ENCODE data around the gene IFT88.
A peak's percentile ranks its signal among the peaks of the same experiment; 100 is the strongest.

The IFT88 gene, protein sequence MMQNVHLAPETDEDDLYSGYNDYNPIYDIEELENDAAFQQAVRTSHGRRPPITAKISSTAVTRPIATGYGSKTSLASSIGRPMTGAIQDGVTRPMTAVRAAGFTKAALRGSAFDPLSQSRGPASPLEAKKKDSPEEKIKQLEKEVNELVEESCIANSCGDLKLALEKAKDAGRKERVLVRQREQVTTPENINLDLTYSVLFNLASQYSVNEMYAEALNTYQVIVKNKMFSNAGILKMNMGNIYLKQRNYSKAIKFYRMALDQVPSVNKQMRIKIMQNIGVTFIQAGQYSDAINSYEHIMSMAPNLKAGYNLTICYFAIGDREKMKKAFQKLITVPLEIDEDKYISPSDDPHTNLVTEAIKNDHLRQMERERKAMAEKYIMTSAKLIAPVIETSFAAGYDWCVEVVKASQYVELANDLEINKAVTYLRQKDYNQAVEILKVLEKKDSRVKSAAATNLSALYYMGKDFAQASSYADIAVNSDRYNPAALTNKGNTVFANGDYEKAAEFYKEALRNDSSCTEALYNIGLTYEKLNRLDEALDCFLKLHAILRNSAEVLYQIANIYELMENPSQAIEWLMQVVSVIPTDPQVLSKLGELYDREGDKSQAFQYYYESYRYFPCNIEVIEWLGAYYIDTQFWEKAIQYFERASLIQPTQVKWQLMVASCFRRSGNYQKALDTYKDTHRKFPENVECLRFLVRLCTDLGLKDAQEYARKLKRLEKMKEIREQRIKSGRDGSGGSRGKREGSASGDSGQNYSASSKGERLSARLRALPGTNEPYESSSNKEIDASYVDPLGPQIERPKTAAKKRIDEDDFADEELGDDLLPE

DNA sequence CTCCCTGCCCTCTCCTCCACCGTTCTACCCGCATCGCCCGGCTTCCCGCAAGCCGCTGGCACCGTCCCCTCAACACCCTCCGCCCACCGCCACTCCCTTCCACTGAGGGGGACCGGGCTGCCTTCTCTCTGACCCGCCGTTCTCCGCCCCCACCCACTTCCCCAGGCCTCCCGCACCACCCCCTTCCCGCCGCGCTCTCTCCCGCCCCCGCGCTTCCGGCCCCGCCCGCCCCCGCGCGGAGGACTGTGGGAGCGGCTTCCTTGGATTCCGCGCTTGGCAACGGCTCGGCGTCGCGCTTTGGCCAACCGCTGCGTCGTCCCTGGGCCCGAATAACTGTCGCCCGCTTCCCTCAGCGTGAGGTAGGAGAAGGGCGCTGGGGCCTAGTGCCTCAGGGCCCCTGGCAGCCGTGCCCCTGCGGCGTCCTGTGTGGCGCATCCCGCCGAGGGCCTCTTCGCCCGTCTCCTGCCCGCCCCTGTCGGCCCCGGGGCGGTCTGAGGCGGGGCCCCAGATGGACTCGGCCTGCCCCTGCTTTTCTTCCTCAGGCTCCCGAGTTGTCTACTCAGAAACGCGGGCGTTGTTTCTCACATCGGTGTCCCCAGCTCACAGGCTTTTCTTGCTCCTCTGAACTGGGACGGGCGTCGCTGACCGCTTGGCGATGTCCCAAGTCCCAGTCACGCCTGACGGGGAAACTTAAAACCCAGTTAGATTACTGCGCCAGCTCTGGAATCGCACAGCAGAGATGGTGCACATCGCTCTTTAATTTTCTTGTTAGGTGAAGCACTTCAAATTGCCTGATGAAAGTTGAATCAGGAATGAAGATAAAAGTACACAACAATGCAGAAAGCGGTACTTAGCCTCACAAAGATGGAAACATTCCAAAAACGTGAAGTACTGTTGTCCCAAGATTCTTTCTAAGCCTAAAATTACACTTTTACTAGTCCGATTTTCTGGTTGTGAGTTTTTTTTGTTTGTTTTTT, at the start of gene IFT88:
TSS of gene IFT88 (plus strand) at position 260 of the 977 bp plus-strand sequence. CDS start 7,229 bp downstream, outside the sequence.
- peak; percentile 38 to 77 (median 65) for DNase-seq (ENCODE audit: low read depth in 4 of 4, low spot score in 1 of 4)

DNA sequence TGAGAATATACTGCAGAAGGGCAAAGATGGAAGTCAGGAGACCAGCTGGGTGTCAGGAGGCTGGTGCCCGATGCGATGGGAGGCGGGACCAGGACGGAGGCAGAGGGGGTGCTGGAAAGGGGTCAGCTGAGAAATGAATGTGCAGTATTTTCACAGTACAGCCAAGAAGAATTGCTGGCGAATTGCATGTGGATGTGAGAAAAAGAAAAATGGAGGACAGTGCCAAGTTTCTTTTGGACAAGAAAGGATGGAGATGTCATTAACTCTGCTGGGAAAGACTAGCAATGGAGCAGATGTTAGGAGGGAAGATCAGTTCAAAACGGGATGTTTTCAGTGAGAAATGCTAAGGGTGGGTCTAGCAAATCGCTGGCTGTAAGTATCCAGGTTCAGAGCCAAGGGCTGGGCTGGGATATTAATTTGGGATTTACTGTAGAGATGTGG, 48.3 kb upstream of the IFT88 start:
- no peak for DNase-seq (ENCODE audit: low read depth in 4 of 4, low spot score in 1 of 4)

DNA sequence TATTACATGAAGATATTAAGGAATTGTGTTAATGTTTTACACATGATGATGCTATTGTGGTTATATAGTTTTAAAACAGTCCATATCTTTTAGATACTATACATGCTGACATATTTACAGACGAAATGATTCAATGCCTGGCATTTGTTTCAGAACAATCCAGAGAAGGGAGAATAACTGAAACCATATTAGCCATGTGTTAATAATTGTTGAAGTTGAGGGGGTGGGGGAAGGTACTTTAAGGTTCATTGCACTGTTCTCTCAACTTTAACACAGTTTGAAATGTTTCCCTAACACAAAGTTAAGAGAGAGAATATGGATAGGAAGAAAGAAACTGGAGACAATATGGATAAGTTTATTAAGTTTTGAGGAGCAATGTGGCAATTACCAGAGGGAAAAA, 47.1 kb upstream of the IFT88 start:
- DNase-seq (ENCODE audit: low read depth in 4 of 4, low spot score in 1 of 4), result no peak

DNA sequence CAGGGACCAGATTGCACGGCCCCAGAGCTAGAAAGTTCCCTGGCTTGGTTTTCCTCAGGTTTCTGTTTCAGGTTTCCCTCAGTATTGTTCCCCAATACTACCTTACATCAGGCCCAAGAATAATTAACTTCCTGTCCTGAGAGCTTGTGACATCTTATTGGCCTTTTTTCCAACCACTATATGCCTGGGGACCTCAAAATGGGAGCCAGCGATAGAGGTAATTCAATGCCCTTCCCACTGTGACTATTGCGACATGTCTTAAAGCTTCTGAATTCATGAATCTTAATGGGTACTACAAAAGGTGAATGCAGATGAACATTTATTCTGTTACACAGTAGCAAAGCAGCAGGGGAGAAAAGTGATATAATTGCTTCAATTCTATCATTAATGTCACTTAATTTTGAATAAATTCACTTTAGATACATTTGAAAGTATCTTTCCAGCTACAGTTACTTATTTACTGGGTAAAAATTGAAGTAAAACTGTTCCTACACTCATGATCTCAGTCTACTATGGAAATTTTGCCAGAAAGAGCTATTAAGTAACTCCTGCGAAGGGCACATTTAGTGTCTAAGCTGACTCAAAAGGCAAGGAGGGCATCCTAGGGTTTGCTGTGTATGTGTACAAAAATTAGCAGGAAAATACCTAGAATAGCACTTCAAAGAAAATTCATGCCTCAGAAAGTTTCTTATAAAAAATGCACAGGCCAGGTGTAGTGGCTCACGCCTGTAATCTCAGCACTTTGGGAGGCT, 45.4 kb upstream of the IFT88 start:
- no peak for DNase-seq (ENCODE audit: low read depth in 4 of 4, low spot score in 1 of 4)

DNA sequence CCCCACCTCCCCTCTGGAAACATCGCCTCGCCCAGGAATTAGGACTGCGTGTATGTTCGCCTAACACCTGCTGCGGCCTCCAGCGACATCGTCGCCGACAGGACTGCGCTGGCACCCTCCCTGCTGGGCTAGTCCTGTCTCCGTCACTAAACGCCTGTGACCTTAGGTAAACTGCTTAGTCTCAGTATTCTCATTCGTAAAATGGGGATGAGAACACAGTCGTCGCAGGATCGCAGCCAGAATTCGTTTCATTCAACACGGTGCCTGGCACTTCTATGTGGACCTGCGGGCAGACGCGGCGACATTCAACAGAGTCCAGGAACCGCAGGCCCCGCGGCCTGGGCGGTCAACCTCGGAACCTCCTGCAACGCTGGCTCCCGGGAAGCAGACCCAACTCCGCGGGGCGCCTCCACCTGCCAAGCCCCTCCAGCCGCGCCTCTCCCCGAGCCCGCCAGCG, 41.8 kb upstream of the IFT88 start:
- DNase-seq (ENCODE audit: low read depth in 4 of 4, low spot score in 1 of 4), result peak in 2 of 4 experiments; percentile 1 to 13

DNA sequence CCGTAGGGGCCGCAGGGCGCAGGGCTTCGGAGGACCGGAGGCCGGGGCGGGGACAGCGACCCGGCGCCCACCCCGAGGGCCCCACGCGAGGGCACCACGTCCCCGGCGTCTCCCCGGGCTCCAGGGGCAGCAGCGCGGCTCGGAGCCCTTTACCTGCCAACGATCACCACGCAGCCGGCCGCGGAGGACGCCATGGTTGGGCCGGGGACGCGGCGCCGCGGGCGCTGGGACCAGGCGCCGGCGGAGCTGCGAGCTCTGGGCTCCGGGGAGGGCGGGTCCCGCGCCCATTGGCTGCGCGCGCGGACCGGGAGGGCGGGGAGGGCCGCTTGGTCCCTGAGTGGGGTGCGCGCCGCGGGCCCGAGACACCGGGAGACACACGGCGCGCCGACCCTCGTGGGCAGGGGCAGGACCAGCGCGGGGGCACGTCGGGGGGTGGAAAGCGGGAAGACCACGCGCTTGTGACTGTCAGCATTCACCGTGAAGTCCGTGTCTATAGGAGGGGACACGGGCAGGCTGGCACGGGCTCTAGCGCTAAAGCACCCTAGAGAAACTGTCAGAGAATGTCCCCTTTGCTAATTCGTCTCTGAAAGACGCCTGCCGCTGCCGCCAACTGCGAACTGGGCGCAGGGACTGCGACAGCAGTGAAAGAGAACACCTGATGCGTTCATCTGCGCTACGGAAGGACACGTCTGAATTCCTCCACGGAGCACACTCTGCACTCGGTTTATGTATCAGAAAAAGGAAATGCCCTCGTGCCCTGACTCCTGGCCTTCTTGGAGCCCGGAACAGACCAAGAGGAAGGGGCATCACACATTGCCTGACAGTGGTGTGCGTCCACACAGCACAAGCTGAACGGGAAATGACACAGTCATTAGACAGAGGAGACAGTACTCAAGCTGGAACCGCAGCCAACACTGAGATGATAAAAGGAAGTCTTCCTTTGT, 41.1 kb upstream of the IFT88 start, which contains the start of gene CRYL1:
TSS of gene CRYL1 (minus strand) at position 257 of the 944 bp plus-strand sequence. CDS start at position 194, 63 bp downstream.
- DNase-seq (ENCODE audit: low read depth in 4 of 4, low spot score in 1 of 4), result peak; percentile 33 to 59 (median 46)

DNA sequence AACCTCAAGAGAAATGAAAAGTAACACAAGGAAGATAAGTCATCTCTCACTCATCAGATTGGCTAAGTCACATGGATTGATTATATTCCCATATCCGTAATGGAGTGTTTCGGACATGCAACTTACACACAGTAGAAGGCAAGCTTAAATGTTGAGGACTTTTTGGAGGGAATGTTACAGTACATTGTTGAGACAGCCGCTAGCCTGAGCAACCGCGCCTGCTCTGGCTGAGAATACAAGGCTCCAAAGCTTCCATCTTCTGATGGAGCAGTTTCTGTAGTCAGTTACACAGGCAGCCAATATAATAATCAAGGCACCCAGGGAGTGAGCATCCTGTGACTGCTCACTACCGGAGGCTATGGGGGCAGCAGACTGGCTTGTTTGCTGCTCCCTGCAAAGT, 40.3 kb upstream of the IFT88 start:
- no peak for DNase-seq (ENCODE audit: low read depth in 4 of 4, low spot score in 1 of 4)

DNA sequence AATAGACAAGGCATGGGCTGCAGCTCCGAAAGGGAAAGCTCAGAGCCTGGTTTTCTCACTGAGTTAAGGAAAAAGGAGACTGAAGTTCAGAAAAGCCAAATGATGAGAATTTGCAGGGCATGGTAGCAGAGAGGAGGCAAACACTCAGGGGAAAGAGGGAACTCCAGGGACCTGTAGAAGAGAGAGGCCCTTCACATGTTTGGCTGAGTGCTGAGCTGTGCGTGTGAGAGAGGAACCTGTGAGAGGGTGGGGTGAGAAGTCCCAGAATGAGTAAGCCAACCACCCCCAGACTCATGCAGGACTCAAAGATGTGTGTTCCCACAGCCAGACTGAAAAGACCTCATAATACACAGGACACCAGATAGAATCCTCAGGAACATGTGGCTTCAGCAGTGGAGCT, 38.5 kb upstream of the IFT88 start:
- no peak for DNase-seq (ENCODE audit: low read depth in 4 of 4, low spot score in 1 of 4)

DNA sequence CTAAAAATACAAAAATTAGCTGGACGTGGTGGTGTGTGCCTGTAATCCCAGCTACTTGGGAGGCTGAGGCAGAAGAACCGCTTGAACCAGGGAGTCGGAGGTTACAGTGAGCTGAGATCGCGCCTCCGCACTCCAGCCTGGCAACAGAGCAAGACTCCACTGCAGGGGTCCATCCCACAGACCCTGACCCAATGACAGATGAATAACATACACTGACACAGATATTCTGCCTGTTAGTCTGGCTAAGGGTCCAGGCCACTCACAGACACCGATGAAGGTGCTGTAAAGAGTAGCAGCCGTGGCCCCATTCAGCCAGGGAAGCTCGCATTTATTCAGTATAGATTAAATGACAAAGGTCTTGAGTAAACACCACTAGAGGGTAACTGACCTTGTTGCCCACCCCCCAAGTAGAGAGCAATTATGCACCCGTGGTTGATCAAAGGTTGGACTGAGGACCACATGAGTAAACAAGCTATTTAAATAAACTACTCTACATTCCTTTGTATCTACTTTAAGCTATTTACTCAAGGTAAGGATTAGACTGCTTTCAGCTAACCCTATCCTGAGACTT, 32.8 kb upstream of the IFT88 start:
- no peak for DNase-seq (ENCODE audit: low read depth in 4 of 4, low spot score in 1 of 4)

DNA sequence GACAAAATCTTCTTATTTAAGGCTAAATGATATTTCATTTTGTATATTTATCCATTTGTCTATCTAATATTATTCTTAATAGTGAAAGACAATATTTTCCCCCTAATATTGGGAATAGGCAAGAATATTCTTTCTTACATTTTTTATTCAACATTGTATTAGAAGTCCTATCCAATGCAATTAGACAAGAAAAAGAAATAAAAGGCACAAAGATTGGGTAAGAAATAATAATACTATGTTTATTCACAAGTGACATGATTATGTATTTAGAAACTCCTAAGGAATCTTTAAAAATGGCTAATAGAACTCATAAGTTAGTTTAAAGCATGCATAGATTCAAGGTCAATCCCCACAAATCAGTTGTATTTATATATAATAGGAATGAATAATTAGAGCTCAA, 30.0 kb upstream of the IFT88 start:
- no peak for DNase-seq (ENCODE audit: low read depth in 4 of 4, low spot score in 1 of 4)

DNA sequence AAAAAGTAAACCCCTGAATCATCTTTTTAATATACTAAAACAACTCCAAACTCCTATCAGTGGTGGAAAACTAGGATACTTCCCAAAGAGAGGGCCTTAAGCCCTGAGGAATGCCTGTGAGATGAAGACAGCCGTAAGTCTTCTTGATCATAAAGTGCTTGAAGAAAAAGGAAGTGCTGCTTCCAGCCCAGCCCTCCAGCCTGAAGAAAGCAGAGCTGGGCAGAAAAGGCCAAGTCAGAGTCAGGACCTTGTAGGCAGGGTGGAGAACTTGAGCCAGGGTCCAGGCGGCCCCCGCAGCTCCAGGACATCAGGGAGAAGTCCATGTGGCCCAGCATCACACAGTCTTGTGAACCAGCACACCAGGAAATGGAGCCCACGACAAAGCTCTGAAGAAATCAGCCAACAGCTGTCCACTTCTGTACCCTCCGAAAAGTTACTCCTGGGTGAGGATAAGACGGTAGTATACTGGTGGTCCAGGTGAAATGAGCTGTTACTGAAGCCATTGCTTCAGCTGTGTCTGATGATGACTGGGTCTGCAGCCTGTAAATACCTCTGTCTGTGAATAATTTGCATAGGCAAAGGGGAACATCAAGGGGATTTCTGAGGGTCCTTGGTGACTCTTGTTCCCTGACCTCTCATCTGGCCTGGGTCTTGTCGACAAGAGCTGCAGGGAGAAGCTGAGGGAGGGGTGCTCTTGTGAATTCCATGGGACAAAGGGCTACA, 22.6 kb upstream of the IFT88 start:
- DNase-seq (ENCODE audit: low read depth in 4 of 4, low spot score in 1 of 4), result no peak

DNA sequence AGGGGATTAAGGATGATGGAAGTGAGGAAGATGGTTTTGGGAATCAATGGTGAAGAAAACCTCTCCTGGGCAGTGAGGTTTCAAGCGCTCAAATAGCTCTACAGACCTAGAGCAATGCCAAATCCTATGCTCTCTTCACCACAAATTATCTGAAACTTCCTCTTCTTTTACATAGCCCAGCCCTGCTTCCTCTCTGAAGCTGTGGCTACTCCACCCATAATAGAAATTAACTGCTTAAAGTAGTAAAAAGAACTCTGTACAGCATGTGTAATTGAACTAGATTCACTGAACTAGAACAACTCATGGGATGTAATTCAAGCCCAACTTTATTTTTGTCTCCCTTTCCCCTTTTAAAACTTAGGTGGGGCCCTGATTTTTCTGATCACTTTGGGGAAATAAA, 20.4 kb upstream of the IFT88 start:
- no peak for DNase-seq (ENCODE audit: low read depth in 4 of 4, low spot score in 1 of 4)

DNA sequence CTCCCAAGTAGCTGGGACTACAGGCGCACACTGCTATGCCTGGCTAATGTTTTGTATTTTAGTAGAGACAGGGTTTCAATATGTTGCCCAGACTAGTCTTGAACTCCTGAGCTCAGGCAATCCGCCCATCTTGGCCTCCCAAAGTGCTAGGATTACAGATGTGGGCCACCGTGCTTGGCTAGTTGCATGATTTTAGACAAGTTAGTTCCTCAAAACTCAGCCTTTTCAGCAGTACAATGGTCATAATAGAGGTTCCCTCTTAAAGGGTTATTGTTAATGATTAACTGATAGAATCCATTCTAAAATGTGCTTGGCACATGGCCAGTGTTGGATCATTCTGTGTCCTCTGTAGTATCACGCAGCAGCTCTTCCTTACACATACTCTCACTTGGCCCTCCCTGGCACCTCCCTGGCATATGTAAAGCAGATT, 19.5 kb upstream of the IFT88 start:
- DNase-seq (ENCODE audit: low read depth in 4 of 4, low spot score in 1 of 4), result no peak

DNA sequence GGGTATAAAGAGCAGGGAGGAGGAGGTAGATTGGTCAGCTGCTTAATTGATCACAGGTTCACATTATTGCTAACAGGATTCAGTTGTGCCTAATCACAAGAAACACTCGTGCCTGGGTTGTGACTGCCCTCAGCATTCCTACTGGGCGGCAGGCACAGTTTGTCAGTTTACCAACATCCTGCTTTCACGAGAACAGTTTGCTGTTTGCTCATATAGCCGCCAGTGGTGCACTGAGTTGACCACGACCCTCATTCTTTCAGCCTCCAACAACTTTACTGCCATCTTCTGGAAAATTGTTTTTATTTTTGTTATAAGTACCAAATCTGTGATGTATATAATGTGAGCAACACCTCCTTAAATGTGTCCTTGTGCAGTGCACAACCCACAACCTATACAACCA, 16.2 kb upstream of the IFT88 start:
- DNase-seq (ENCODE audit: low read depth in 4 of 4, low spot score in 1 of 4), result no peak

DNA sequence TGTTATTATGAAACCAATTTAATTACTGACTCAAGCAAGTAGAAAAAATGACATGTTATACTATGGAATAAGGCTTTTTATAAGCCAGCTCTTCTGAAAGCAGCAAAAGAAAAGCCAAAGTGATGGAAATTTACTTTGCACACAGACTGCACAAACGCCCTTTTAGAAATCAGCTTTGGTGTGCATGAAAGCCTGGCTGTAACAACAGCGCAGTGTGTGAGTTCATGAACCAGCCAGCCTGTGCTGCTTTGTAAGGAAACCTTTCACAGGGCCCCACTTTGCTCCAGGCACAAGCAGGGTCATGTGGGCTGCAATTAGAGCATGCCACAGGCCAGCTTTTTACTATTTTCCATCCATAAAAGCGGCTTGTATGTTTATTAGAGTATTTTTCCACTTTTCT, 13.6 kb upstream of the IFT88 start:
- no peak for DNase-seq (ENCODE audit: low read depth in 4 of 4, low spot score in 1 of 4)

DNA sequence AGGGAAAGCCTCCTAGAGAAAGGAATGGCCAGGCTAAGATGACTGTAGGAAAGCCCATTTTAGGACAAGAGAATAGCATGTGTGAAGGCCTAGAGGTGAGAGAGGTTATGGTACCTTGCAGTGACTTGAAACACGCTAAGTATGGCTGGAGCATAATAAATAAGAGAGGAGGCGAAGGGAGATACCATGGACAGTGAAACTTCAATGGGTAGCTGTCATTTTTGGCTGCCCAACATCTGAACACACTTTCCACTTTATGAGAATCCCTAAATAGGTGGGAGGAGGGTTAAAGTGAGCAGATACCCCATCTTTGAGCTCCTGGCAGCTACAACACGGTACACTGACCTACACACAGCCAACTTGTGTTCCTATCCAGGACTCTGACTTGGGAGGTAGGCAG, 8.0 kb upstream of the IFT88 start:
- DNase-seq (ENCODE audit: low read depth in 4 of 4, low spot score in 1 of 4), result no peak

DNA sequence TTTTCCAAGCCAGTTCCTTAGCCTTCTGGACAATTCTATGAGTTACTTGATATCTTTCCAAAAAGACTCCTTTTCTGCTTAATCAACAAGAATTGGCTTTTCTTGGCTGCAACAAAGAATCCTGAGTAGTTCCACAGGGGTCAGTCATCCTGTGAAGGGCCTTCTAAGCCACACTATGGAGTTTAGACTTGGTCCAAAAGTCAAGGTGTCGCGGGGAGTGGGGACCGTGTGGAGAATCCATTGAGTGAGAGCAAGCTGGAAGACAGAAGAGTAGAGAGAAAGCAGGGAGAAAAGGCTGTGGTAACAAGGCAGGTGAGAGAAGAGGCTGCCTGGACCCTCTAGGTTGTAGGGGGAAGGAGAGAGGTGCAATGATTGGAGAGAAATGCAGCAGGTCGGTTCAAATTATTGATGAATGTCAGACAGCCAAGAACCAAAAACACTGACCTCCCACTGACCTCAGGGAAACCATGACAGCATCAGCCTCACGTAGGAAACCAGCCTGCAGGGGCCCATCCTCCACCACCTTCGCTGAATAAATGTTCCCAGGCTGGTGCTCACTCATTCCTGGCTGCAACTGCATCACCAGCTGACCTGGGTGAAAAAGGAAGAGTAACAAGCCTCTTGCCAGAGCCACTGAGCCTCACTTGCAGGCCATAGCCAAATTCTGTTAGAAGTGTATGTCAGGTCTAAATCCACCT, 7.1 kb upstream of the IFT88 start:
- DNase-seq (ENCODE audit: low read depth in 4 of 4, low spot score in 1 of 4), result no peak
